GM21526 (cell line): ENCODE data around the gene LPXN.

Source experiments
- ATAC-seq: cut with Tn5 transposase; IDR thresholded peaks from one replicate; pipeline ENCODE4 v1.9.1; 2021; ENCODE audit warnings: moderate library complexity; ENCODE audit not compliant: unreplicated experiment, low FRiP score

LPXN gene

DNA sequence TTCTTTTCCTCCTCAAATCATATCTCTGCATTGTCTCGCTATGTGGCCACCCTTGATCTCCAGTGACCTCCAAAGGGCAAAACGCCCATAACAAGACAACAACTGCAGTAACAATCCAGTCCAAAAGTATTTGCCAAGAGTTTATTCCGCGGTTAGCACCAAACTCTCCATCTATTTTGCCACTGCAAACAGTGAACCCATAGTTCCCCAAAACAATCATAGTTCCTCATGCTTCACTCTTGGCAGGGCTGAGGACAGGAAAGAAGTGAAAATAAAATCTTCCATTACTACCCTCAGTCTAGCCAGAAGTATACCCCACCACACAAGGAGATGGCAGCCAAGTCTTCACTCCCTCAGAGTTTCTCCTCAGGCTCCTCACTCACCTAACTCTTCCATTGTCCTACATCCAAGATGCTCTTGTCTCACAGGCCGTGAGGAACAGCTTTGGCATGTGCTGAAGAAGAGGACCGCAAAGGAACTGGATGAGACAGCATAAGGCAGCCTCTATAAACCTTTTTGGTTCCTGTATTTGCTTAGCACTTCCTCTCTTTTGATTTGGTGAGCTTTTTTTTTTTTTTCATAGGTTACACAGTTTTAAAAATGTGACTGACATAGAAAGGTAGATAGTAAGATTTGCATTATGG, at the start of gene LPXN:
Gene LPXN, minus strand, starts transcription at position 480 of the 644 bp plus-strand sequence. Its CDS starts 84 bp downstream, at position 396.
- ATAC-seq, result no peak

DNA sequence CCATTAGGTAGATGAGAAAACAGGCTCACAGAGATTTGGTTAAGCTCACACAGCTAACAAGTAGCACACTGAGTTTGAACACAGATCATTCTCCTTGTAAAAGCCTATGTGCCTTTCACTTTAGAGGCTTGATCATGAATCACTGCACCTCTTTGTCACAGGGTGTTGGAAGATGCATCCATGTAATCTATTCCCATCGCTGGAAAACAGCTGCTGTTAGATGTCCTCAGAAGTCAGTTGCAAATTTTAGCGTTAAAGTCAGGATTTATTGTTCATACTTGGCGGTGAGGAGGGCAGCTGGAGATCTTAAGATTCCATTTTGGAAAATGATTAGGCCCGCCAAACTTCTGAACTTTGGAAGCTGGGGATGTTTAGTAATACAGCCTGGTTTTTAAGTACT, 49.4 kb upstream of the LPXN start:
- ATAC-seq, result no peak

DNA sequence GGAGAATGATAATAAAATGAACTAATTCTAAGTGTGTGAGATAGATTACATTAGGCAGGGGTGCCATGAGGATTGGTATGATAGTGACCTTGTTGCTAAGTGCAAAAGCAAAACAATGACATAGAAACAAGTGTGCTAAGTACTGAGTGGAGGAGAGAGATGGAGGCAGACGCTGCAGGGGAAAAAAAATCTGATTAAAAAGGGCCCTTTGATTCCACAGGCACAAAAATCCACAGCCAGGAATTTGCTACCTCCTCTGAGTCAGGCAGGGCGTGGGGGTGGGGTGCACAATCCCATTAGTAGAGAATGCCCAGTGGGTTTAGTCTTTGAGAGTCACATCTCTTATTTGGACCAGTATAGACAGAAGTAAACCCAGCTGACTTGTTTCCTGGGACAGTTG, 46.7 kb upstream of the LPXN start, which contains the start of gene CNTF:
Gene CNTF, plus strand, starts transcription at position 322 of the 400 bp plus-strand sequence. CDS start 88 bp downstream, outside the sequence.
- ATAC-seq, result no peak

DNA sequence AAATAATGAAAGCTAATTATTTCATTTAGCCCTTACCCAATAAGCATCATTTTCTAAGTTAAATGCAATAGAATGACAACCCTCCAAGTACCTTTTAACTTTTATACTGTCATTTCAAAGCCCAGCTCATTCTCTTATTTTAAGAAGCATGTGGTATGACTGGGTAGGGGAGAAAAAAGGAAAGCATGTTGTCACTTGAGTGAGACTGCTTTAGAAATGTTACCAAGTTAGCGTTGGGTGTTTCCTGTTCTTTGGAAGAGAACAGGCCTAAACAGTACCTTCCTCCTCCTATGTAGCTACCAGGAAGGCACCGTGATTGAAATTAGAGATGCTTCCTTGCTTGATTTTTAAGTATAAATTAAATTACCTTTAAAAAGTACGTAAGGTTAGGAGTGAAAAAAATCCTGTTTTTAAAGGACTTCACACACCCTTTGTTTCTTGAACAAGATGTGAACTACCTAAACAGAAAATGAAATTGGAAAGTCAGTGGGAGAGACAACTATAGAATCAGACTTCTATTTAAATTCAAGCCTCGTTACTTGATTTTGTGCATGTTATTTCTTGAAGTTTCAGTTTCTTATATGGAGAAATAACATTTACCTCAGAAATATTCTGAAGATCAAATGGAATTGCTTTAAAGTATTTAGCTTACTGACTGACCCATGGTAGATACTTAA, 46.1 kb upstream of the LPXN start:
- ATAC-seq, result no peak

DNA sequence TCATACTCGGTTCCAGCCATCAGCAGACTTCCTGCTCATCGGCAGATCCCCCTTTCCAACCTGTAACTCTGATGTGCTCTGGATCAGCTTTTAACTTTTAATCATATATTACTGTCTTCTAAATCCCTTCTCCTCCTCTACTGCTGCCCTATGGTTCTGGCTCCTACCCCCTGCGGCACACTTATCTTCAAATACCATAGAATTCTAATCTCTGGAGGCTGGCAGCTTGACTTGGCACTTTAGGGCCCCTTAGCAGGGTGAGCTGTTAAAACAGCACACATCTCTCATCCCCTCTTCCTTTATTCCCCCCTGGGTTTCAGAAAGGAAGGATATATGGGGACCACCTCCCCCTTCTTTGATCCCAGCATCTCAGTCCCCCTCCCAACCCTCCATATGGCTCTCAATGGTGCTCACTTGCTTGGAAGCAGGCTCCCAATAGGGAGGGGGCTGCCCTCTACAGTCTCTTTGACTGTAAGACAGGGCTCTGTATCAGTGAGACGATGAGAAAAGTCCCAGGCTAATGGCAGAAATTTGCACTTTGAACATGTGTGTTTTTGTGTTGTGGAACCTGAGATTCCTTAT, 42.4 kb upstream of the LPXN start:
- no peak for ATAC-seq

DNA sequence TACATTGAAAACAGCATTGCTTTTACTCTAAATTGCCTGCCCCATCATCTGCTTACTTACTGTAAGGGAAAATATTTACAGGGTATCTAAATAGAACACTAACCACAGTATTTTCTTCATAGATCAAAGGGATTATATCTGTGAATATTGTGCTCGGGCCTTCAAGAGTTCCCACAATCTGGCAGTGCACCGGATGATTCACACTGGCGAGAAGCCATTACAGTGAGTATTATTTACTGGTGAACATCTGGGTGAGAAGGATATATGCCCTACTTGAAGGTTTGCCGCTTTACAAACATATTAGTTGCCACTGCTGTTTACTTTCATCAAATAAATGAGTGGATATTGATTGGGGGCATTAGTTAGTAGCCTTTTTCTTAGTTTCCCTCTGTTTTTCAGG, 40.9 kb upstream of the LPXN start:
- no peak for ATAC-seq

DNA sequence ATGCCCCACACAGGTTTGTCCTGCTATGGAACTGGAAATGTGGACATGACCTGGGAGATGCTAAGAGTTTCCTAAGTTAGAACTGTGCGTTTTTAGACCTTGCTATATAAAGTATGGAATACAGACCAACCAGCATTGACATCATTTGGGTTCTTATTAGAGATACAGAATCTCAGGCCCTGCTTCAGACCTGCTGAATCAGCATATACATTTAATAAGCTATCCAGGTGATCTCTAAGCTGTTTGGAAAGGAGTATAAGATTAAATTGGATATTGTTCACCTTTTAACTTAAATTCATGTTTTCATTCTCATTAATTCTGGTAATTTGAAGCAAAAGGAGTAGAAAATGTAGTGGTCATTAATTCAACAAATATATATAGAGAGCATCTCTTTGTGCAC, 39.9 kb upstream of the LPXN start:
- no peak for ATAC-seq

DNA sequence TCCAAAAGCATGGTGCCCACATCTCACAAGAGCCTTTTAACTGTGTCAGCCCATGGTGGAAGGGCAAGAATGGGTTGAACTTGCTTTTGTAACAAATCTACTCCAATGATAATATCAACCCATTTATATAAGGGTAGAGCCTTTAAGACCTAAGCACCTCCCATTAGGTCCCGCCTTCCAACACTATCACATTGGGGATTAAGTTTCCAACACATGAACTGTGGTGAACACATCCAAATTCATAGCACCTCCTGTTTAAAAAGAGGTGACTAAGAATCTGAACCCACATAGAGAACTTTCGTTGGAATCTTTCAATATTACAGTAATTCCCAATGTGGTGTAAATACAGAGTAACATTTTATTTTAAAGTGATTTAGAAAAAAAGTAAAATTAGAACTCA, 37.6 kb upstream of the LPXN start:
- no peak for ATAC-seq

DNA sequence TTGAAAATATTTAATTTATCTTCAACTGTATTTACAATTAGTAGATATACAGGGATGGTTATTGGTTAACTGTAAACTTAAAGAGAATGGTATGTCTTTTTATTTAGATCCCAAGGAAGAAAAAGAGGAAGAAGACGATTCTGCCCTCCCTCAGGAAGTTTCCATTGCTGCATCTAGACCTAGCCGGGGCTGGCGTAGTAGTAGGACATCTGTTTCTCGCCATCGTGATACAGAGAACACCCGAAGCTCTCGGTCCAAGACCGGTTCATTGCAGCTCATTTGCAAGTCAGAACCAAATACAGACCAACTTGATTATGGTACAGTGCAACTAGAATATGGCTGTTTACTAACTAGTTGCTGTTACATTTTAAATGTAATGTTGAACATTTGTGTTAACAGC, 34.1 kb upstream of the LPXN start:
- no peak for ATAC-seq

DNA sequence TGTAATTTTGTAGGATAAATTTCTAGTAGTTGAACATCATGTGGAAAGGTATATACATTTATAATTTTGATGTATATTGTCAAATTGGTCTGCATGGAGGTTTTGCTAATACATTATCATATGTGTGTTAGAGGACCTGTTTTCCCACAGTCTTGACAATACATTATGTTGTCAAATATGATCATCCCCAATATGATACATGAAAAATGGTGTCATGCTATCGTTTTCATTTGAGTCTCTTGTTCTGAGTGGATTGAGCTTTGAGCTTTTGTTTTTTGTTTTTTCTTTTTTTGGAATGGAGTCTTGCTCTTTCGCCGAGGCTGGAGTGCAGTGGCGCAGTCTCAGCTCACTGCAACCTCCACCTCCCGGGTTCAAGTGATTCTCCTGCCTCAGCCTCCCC, 32.7 kb upstream of the LPXN start:
- no peak for ATAC-seq

DNA sequence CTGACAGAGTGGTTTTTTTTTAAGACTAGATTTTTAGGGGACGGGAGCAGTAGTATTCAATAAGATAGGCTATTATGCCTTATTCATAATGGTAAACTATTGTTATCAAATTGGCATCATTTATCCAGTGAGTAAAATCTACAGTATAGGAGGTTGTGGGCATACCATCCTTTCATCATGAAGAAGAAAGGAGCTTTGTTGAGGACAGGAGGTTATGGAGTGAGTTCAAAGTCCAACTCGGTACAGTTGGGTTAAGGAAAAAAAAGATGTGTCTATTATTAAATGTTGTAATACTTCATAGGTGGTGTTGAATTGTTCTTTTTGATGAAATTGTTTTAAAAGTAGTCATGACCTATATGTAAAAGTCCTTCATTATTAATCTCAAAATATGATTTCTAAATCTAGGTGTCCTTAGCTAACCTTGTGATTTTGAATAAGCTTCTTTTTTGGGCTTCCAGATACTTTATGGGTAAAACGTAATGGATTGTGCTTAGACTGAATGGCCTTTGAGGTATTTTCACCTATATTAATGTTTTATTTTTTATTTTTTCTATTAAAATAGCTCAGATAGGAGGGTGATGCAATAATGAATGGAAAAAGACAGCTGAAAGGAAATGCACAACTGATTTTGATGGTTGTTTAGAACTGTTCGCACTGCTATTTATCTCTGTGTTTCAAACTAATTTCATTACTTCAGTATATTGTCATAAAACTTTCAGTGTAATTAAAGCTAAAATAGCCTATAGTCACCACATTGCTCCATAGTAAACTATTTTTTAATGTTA, 31.5 kb upstream of the LPXN start:
- ATAC-seq, result no peak

DNA sequence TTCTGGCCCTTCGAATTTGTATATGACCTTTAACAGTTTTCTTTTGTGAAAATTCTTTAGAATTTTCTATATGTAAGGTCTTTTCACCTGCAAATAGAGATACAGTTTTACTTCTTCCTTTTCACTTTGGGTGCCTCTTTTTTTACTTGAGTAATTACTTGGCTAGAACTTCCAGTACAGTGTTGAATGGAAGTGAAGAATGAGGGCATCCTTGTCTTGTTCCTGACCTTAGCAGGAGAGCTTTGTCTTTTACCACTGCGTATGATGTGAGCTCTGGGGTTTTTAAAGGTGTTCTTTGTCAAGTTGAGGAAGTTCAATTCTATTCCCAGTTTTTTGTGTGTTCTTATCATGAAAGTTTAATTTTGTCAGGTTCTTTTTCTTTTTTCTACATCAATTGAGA, 24.9 kb upstream of the LPXN start:
- ATAC-seq, result no peak

DNA sequence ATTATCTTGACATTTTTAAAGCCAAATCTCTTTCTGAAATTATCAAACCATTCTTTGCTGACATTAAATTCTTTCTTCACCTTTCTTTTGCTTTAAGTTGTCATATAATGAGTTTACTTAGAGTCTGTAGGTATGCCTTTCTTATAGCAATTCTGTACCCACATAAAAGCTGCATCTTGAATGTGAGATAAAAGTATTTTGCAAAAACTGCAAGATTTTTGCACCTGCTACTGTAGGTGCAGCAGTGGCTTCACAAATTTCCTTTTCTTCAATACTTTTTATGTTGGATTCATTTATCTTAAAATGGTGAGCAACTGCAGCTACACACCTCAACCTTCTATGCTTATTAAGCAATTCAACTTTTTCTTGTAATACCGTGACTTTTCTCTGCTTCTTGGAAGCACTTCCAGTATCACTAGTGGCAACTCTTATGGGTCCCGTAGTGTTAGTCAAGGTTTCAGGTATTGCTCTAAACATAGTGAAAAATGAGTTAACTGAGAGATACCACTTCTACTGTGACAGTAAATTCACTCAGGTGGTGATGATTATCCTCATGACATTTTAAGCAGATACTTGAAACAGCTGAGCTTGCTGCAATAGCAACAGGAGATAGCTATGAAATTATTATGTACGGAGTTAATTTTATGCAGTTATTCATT, 22.0 kb upstream of the LPXN start:
- ATAC-seq, result no peak

DNA sequence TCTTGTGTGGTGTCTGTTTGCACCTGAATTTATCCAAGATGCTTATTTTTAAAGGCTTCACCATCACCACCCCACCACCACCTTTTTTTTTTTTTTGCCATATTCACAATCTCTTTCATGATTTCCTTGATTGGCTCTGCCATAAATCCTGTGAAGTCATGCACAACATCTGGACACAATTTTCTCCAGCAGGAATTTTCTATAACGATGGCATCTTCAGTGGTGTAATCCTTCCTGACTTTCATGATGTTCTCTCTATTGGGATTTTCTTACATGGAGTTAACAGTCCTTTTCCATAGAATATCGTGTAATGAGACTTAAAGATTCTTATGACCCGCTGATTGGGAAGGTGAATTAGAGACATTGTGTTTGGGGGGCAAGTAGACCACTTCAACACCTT, 21.0 kb upstream of the LPXN start:
- no peak for ATAC-seq

DNA sequence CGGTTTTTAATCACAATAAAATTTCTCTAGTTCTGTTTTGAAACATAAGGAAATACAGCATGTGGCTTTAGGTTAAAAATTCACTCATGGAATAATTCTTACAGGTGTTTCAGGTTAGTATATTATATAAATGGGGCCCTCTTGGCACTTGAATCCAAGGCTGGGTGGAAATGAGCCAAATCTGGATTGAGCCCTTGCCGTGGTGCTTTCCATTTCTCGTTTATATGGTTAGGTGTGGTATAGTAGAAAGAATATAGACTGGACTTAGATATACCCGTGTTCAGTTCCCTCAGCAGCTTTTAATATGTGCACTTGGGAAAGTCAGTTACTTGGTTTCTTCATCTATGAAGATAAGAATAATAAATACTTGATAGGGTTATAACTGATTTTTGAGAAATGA, 19.2 kb upstream of the LPXN start:
- no peak for ATAC-seq

DNA sequence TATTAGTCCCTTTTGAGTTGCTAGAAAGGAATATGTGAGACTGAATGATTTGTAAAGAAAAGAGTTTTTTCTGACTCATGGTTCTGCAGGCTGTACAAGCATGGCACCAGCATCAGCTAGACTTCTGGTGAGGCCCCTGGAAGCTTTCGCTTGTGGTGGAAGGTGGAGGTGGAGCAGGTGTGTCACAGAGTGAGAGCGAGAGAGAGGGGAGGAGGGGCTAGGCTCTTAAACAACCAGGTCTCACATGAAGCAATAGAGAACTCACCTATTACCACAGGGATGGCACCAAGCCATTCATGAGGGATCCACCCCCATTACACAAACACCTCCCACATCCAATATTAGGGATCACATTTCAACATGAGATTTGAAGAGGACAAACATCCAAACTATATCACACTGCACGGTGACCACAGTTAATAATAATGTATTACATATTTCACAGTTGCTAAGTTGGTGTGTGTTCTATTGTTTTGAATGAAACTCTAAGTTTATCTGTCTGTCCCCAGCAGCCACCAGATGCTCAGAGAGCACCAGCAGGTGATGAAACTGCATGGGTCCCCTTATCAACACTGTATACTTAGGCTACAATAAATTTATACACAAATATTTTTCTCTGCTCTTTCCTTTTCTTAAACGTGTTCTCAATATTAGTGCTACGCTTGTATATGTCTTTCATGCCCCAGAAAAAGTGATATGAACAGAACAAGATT, 17.3 kb upstream of the LPXN start:
- no peak for ATAC-seq

DNA sequence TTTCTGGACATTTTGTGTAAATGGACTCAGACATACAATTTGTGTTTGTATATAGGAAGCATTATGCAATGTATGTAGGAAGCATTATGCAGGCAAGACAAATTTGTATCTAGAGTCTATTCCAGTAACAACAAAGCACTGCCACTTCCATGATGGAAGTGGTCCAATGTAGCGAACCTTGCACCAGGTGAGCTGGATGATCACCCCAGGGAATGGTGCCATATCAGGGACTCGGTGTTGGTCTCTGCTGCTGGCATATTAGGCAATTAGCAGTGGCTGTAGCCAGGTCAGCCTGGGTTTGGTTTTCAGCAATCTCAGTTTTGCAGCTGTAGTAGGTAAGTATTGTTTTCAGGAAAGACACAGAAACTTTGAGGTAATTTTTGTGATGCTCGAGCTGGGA, 16.0 kb upstream of the LPXN start:
- ATAC-seq, result no peak

DNA sequence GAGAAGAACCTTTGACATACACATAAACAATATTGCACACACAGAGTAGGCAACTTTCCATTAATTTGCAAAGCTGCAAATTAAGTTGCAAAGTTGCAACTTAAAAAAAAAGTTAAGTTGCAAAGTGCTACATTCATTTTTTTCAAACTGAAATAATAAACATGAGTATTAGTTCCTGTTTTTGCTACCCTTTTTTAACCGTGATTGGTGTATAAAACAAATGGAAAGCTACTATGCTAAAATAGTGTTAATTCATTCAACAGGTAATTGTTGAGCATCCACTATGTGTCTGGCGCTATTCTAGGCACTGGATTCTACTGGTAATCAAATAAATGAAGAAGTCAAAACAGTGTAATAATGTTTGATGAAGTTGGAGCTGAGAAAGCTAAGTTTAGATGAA, 11.3 kb upstream of the LPXN start:
- ATAC-seq, result no peak

DNA sequence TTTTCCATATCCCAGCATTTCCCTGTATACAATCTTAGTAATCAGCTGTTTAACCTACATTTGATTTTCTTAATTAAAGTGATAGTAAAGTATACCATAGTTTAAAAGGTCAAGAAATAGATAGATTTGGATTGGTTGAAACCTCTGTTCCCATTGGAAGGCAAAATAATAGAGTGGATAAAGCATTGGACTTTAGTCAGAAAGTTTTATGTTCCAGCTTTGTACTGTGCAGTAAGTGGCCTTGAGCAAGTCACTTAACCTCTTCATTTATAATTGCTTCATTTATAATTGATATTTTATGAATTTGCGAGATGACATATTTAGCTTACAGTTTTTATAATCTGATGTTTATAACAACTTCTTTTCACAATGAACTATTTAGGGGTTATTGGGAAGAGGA, 6.8 kb upstream of the LPXN start:
- no peak for ATAC-seq

DNA sequence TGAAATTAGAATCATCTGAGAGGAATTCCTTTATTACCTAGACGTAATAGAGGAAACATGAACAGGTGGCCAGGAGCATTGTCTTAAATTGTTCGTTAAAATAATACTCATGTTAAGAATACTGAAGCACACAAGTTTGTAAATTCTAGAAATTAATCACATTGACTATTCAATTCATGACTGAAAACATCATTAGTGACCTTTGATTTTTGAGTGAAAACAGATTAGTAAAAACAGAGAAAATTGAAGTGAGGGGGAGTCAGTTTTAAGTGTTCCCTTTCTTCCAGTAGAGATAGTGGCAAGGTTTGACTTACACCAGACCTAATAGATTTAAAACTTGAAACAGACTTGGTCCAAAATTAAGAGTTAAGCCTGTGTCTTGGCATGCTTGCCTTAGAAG, 4.7 kb upstream of the LPXN start:
- ATAC-seq, result no peak
